H9 (cell line): ENCODE results near the gene HIVEP1. TPM values are rescaled to one million over a fixed set of nuclear protein-coding genes. Genes with fewer than 3 reads are reported as not detected.

ENCODE experiments used
- DNase-seq: peaks from one replicate; pipeline ENCODE4 v3.0.0-alpha.2; 2017
- H2AFZ ChIP-seq: one replicate; pipeline ENCODE4 v1.6.1; 2013; ENCODE audit warnings: mild to moderate bottlenecking, low read length, control low read depth, moderate library complexity
- H2AK5ac ChIP-seq: 2 replicates; pipeline ENCODE4 v1.6.1; 2013; ENCODE audit warnings: low read length, control low read depth, mixed read lengths; ENCODE audit not compliant: insufficient read length
- H2BK120ac ChIP-seq: one replicate; pipeline ENCODE4 v1.6.1; 2013; ENCODE audit warnings: low read depth, mild to moderate bottlenecking, low read length, control low read depth, inconsistent platforms; ENCODE audit not compliant: poor library complexity, severe bottlenecking
- H2BK12ac ChIP-seq: 2 replicates; pipeline ENCODE4 v1.6.1; 2013; ENCODE audit warnings: low read length, control low read depth, mixed read lengths, low read depth; ENCODE audit not compliant: insufficient read length
- H2BK15ac ChIP-seq: 2 replicates; pipeline ENCODE4 v1.6.1; 2013; ENCODE audit warnings: low read depth, low read length, control low read depth
- H2BK20ac ChIP-seq: one replicate; pipeline ENCODE4 v1.6.1; 2013; ENCODE audit warnings: low read depth, mild to moderate bottlenecking, low read length, control low read depth, inconsistent platforms; ENCODE audit not compliant: poor library complexity, severe bottlenecking
- H2BK5ac ChIP-seq: 2 replicates; pipeline ENCODE4 v1.6.1; 2013; ENCODE audit warnings: low read length, control low read depth, mixed read lengths; ENCODE audit not compliant: insufficient read length
- H3K14ac ChIP-seq: 2 replicates; pipeline ENCODE4 v1.6.1; 2013; ENCODE audit warnings: low read length, control low read depth; ENCODE audit not compliant: insufficient read depth
- H3K18ac ChIP-seq: 2 replicates; pipeline ENCODE4 v1.6.1; 2013; ENCODE audit warnings: low read depth, mild to moderate bottlenecking, mixed read lengths, low read length, control low read depth; ENCODE audit not compliant: insufficient read length
- H3K23ac ChIP-seq: 2 replicates; pipeline ENCODE4 v1.6.1; 2013; ENCODE audit warnings: low read length, control low read depth, mixed read lengths, low read depth; ENCODE audit not compliant: insufficient read length
- H3K23me2 ChIP-seq: 2 replicates; pipeline ENCODE4 v1.6.1; 2013; ENCODE audit warnings: low read depth, mild to moderate bottlenecking, mixed read lengths, low read length, control low read depth; ENCODE audit not compliant: insufficient read length, poor library complexity, severe bottlenecking
- H3K27ac ChIP-seq: 2 replicates; pipeline ENCODE4 v1.5.1; 2013; ENCODE audit warnings: low read length, control low read depth, mixed read lengths, low read depth; ENCODE audit not compliant: insufficient read length
- H3K27me3 ChIP-seq: 2 replicates; pipeline ENCODE4 v1.6.1; 2013; ENCODE audit warnings: low read length, control low read depth, inconsistent platforms; ENCODE audit not compliant: insufficient read depth
- H3K4ac ChIP-seq: 2 replicates; pipeline ENCODE4 v1.6.1; 2013; ENCODE audit warnings: low read depth, mild to moderate bottlenecking, control low read depth, inconsistent platforms, low read length, moderate library complexity
- H3K4me1 ChIP-seq: 2 replicates; pipeline ENCODE4 v1.6.1; 2013; ENCODE audit warnings: low read length, control low read depth, inconsistent platforms; ENCODE audit not compliant: insufficient read depth
- H3K4me2 ChIP-seq: 2 replicates; pipeline ENCODE4 v1.6.1; 2013; ENCODE audit warnings: low read length, control low read depth, mixed read lengths; ENCODE audit not compliant: insufficient read length, insufficient read depth
- H3K56ac ChIP-seq: 2 replicates; pipeline ENCODE4 v1.6.1; 2013; ENCODE audit warnings: low read depth, mild to moderate bottlenecking, mixed read lengths, low read length, control low read depth; ENCODE audit not compliant: insufficient read length
- H3K79me1 ChIP-seq: 2 replicates; pipeline ENCODE4 v1.6.1; 2013; ENCODE audit warnings: low read depth, mild to moderate bottlenecking, moderate library complexity, low read length, control low read depth, inconsistent platforms; ENCODE audit not compliant: insufficient read depth, poor library complexity, severe bottlenecking
- H3K79me2 ChIP-seq: 2 replicates; pipeline ENCODE4 v1.6.1; 2013; ENCODE audit warnings: low read length, control low read depth, inconsistent platforms; ENCODE audit not compliant: insufficient read depth
- H3K9ac ChIP-seq: 2 replicates; pipeline ENCODE4 v1.6.1; 2013; ENCODE audit warnings: low read length, control low read depth, mixed read lengths; ENCODE audit not compliant: insufficient read length; ENCODE audit errors: extremely low read depth
- H3K9me3 ChIP-seq: one replicate; pipeline ENCODE4 v1.6.1; 2013; ENCODE audit warnings: low read depth, low read length, inconsistent platforms; ENCODE audit not compliant: control insufficient read depth
- H3T11ph ChIP-seq: one replicate; pipeline ENCODE4 v1.6.1; 2013; ENCODE audit warnings: mild to moderate bottlenecking, low read length, control low read depth, inconsistent platforms
- H4K20me1 ChIP-seq: one replicate; pipeline ENCODE4 v1.6.1; 2013; ENCODE audit not compliant: control insufficient read depth, insufficient read length, insufficient read depth
- H4K5ac ChIP-seq: 2 replicates; pipeline ENCODE4 v1.6.1; 2013; ENCODE audit warnings: low read depth, mild to moderate bottlenecking, mixed read lengths, low read length, control low read depth; ENCODE audit not compliant: insufficient read length
- H4K8ac ChIP-seq: replicated peaks from 2 replicates; pipeline ENCODE4 v1.6.1; 2013; ENCODE audit warnings: low read length, control low read depth, mixed read lengths, low read depth; ENCODE audit not compliant: insufficient read length
- H4K91ac ChIP-seq: 2 replicates; pipeline ENCODE4 v1.6.1; 2013; ENCODE audit warnings: low read depth, mild to moderate bottlenecking, moderate library complexity, mixed read lengths, low read length, control low read depth; ENCODE audit not compliant: insufficient read length
- H3K27ac Mint-ChIP-seq, 3 experiments: 2 replicates in 2 of 3; 3 replicates in 1 of 3; pipeline ENCODE4 v1.8.0; 2020 to 2021; ENCODE audit warnings: mixed read lengths in 3 of 3, mild to moderate bottlenecking in 1 of 3, moderate library complexity in 1 of 3
- H3K27me3 Mint-ChIP-seq: 2 replicates; pipeline ENCODE4 v1.8.0; 2021; ENCODE audit warnings: low read depth, mild to moderate bottlenecking, moderate library complexity, mixed read lengths
- H3K36me3 Mint-ChIP-seq, 3 experiments: 2 replicates in 2 of 3; 3 replicates in 1 of 3; pipeline ENCODE4 v1.8.0; 2020 to 2021; ENCODE audit warnings: low read depth in 3 of 3, mixed read lengths in 3 of 3; ENCODE audit not compliant: insufficient read depth in 1 of 3
- H3K4me1 Mint-ChIP-seq, 2 experiments: 2 replicates each; pipeline ENCODE4 v1.8.0; 2020; ENCODE audit warnings: mixed read lengths in 2 of 2
- H3K4me3 Mint-ChIP-seq, 2 experiments: 2 replicates in 1 of 2; 3 replicates in 1 of 2; pipeline ENCODE4 v1.8.0; 2020 to 2021; ENCODE audit warnings: mild to moderate bottlenecking in 2 of 2, mixed read lengths in 2 of 2, moderate library complexity in 1 of 2
- H3K9me3 Mint-ChIP-seq, 2 experiments: 2 replicates in 1 of 2; 3 replicates in 1 of 2; pipeline ENCODE4 v1.8.0; 2020; ENCODE audit warnings: mild to moderate bottlenecking in 2 of 2, mixed read lengths in 2 of 2, moderate library complexity in 1 of 2
- WGBS: extraction: QIAGEN DNeasy Blood & Tissue Kit; methylation state at CpG from one replicate; pipeline ENCODE4 v1.1.7; 2013; ENCODE audit warnings: missing lambda C conversion rate, low lambda C conversion rate, mixed read lengths; ENCODE audit not compliant: insufficient read length; ENCODE audit errors: extremely low coverage; 5-methylcytosine and 5-hydroxymethylcytosine counted together
- total RNA-seq: library from RNA; stranded (reverse); gene quantifications from 2 replicates; pipeline ENCODE4 v1.2.1, GENCODE V29; 2021
- TF ChIP-seq, protein P1 (sequence below): fragments of 200-600 bp; sonication (generic); conservative IDR thresholded peaks from 3 replicates; pipeline ENCODE4 v1.8.0; 2021; ENCODE audit warnings: antibody characterized with exemption, mild to moderate bottlenecking

Gene HIVEP1
- total RNA-seq, 1 experiment from 2014 or later: 44.2 TPM

- Histone ChIP-seq H3K9ac (no peak overlapping the region), H3K56ac (no peak overlapping the region), H4K91ac (no peak overlapping the region), H3K27ac (no peak overlapping the region), H3K14ac (no peak overlapping the region), H3K27me3 (no peaks in the 10 kb centered on the region), H3K79me1 (peaks cover 3% of the 10 kb centered on the region), H3K79me2 (peaks cover 10% of the 10 kb centered on the region; the same call in 1 of the 2 replicates), H3K23me2 (no peaks in the 10 kb centered on the region), H4K8ac (no peak overlapping the region), H3K4ac (no peak overlapping the region), H3K4me1 (no peaks in the 10 kb centered on the region), H3K4me2 (no peak overlapping the region), H2BK15ac (no peak overlapping the region), H3K18ac (no peak overlapping the region), H2BK20ac (no peak overlapping the region), H2BK12ac (no peak overlapping the region), H2AFZ (no peak overlapping the region), H3T11ph (no peak overlapping the region), H2BK5ac (no peak overlapping the region), H4K5ac (no peak overlapping the region), H2BK120ac (no peak overlapping the region), H2AK5ac (no peak overlapping the region), H4K20me1 (no peaks in the 10 kb centered on the region), H3K9me3 (no peaks in the 10 kb centered on the region), H3K23ac (no peak overlapping the region)
- Mint-ChIP-seq H3K4me1 (peaks cover 15 to 29% of the 10 kb centered on the region in 2 experiments), H3K36me3 (peaks cover 3 to 8% (median 5%) of the 10 kb centered on the region in 3 experiments; a peak in 5 of 7 replicates), H3K27ac (peak overlapping the region in 1 of 3 experiments; percentile 48; a peak in 3 of 7 replicates), H3K27me3 (no peaks in the 10 kb centered on the region), H3K9me3 (no peaks in the 10 kb centered on the region), H3K4me3 (no peak overlapping the region)
- TF ChIP-seq, protein P1, sequence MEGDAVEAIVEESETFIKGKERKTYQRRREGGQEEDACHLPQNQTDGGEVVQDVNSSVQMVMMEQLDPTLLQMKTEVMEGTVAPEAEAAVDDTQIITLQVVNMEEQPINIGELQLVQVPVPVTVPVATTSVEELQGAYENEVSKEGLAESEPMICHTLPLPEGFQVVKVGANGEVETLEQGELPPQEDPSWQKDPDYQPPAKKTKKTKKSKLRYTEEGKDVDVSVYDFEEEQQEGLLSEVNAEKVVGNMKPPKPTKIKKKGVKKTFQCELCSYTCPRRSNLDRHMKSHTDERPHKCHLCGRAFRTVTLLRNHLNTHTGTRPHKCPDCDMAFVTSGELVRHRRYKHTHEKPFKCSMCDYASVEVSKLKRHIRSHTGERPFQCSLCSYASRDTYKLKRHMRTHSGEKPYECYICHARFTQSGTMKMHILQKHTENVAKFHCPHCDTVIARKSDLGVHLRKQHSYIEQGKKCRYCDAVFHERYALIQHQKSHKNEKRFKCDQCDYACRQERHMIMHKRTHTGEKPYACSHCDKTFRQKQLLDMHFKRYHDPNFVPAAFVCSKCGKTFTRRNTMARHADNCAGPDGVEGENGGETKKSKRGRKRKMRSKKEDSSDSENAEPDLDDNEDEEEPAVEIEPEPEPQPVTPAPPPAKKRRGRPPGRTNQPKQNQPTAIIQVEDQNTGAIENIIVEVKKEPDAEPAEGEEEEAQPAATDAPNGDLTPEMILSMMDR: no peak
- WGBS: no CpG with 5 or more reads among the region's 10 CpGs
- no peak for DNase-seq
These were observed 35.8 kb downstream of the HIVEP1 start for GRCh38 chr6:12047792-12048432.
